ENCODE measurements around the gene PCTP.

The PCTP gene

DNA sequence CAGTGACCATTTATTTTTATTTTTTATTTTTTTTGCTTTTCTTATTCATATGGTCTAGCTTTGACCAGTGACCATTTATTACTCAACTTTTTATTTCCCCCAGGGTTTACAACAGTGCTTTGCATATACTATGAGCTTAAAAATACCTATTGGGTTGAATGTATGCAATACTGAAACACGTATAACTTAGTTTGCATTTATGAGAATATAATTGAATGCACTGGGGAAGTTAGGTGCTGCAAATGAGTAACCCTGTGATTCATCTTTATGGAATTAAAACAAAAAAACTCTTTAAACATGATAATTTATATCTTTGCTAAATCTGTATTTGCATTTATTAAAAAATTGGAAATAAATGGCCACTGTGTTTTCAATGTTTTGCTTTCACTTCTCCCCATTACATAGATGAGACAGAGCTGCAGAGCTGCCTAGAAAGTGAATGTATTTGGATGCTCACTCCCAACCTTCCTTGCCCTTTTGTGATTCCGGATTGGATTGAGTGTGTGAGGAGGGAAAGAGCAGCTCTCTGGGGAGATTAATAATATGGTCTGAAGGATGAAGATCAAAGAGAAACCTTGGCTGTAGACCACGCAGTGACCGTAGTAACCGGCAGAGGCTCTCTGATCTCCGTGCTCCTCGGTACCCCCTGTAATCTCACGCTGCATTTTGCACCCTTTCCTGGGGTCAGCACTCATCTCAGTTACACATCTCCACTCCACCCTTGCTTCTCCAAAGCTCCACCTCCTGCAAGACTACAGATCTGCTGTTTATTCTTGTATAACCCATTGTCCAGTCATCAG is 42.5 kb upstream of the PCTP start:
- no peak for TF ChIP-seq CTCF (IDR thresholded peaks at IDR 0.05; ENCODE audit: borderline replicate concordance, control extremely low read depth, extremely low read depth, insufficient read depth, missing control alignments)
- in situ Hi-C loops (cut with MboI; ENCODE audit: low sequenced_read_pairs, unreplicated experiment) = no loop called here
- no peak for DNase-seq (ENCODE audit: low spot score)

GRCh38 chr17:55709440-55709839 is 41.4 kb upstream of the PCTP start:
- in situ Hi-C loops (cut with MboI; ENCODE audit: low sequenced_read_pairs, unreplicated experiment) = no loop called here
- TF ChIP-seq CTCF (IDR thresholded peaks at IDR 0.05; ENCODE audit: borderline replicate concordance, control extremely low read depth, extremely low read depth, insufficient read depth, missing control alignments) = no peak
- no peak for DNase-seq (ENCODE audit: low spot score)

DNA sequence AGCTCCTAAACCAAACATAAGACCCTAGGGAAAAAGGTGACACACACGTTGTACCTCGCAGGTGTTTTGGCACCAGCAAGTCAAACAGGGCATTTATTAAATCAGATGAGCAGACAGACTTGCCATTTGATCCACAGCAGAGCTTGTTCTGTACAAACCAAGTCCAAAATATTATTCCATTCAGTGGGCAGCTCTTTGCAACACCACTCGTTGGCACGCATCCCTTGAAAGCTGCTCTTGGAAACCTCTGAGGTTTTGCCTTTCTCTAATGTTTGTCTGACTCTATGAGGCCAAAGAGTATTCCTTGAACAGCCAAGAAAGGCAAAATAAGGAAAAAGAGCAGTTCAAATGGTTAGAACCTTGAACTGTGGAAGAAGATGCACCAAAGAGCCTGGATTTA is 40.9 kb upstream of the PCTP start:
- no peak for TF ChIP-seq CTCF (IDR thresholded peaks at IDR 0.05; ENCODE audit: borderline replicate concordance, control extremely low read depth, extremely low read depth, insufficient read depth, missing control alignments)
- DNase-seq (ENCODE audit: low spot score) = no peak
- in situ Hi-C loops (cut with MboI; ENCODE audit: low sequenced_read_pairs, unreplicated experiment) = loop anchor here (10.0 kb wide), 1 partner anchor 185 kb away; no protein-coding TSS in a partner anchor

DNA sequence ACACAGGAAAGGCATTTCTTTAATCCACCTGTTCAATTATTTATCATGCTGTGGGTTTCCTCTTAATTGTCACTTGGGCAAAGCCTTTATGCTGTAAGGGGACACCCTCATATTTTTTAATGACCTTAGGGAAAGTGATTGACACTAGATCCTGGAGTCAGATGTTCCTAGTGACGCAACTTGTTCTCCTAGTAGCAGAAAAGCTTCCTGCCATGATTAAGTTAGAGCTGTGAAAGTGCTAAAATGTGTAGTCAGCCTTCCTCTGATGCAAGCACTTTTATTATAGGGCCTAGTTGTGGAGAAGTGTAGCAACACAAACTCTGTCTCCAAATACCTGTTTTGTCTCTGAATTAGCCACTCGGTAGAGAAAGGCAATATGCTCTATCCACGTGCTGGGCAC is 40.4 kb upstream of the PCTP start:
- no peak for DNase-seq (ENCODE audit: low spot score)
- in situ Hi-C loops (cut with MboI; ENCODE audit: low sequenced_read_pairs, unreplicated experiment) = loop anchor here (10.0 kb wide), 1 partner anchor 186 kb away; no protein-coding TSS in a partner anchor

DNA sequence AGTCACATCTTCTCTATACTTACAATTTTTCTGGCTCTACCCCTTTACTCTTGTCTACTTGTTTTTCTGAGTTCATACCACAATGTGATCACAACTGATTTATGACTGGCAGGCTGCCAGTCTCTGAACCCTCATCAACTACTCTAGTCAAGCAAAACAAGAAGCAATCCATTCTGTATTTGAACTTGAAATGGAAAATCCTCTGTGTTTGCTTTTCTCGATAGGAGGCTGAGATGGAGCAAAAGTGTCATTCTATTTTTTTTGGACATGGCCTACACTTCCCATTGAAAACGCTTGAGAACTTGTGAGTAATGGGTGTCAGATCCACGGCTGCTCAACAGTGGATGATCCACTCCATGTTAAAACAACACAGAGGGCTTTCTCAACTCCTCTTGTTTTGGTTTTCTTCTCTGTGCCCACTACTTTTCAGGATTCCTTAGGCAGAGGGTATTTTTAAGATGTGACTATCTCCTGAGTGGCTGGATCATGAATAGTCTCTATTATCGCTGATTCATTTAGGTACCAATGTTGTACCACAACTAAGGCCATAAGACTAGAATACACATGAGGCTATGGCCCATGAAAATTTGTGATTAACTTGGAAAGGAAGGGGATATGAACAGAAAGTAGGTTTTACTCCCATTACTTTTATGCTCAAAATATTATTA is 39.9 kb upstream of the PCTP start:
- TF ChIP-seq CTCF (IDR thresholded peaks at IDR 0.05; ENCODE audit: borderline replicate concordance, control extremely low read depth, extremely low read depth, insufficient read depth, missing control alignments) = no peak
- in situ Hi-C loops (cut with MboI; ENCODE audit: low sequenced_read_pairs, unreplicated experiment) = loop anchor here (10.0 kb wide), 1 partner anchor 186 kb away; no protein-coding TSS in a partner anchor
- DNase-seq (ENCODE audit: low spot score) = no peak

More for the DNA sequence above, 40.4 kb upstream of the PCTP start:
- TF ChIP-seq CTCF (IDR thresholded peaks at IDR 0.05; ENCODE audit: borderline replicate concordance, control extremely low read depth, extremely low read depth, insufficient read depth, missing control alignments) = no peak

DNA sequence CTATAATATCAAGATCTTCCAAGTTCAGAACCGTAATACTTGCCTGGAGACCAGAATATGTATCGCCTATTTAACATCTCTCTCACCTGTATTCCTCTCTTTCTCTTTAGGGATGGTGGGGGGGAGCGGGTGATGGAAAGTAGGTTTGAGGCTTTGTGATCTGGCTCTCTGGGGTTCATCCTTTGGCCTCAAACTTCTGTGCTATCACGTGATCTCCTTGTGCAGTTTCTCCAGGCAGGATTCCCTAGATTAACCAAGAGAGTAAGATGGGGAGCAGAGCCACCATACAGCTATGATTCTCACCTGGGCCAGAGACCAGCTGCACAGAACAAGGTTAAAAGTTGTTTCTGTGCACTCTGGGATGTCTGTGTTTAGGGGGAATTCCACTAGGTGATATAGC is 33.4 kb upstream of the PCTP start:
- TF ChIP-seq CTCF (IDR thresholded peaks at IDR 0.05; ENCODE audit: borderline replicate concordance, control extremely low read depth, extremely low read depth, insufficient read depth, missing control alignments) = no peak
- in situ Hi-C loops (cut with MboI; ENCODE audit: low sequenced_read_pairs, unreplicated experiment) = loop anchor here (10.0 kb wide), 1 partner anchor 193 kb away; no protein-coding TSS in a partner anchor
- no peak for DNase-seq (ENCODE audit: low spot score)

All from GM13976 (cell line).